HG03280 (cell line): ENCODE data around the gene ANKH.

Source experiments
- ATAC-seq: cut with Tn5 transposase; IDR thresholded peaks from one replicate; pipeline ENCODE4 v1.9.1; 2021; ENCODE audit warnings: mild to moderate bottlenecking, moderate library complexity; ENCODE audit not compliant: unreplicated experiment

The ANKH gene

DNA sequence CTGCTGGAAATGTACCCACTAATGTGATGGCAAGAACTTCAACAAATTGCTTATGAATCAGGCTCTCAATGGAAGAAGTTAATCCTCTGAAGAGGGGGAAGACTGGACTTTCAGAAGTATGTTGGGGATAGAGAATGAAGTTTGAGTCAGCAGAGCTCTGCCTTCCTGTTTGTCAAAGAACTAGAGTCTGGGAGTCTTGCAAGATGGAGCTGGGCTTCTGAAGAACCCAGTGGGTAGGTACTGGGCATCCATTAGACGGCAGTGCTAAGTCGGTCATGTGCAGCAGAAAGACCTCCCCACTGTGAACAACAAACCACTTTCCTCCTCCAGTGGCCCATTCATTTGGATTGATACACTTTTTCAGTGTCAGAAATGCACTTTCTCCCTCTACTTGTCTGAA, 172.4 kb downstream of the ANKH start:
- ATAC-seq = no peak

DNA sequence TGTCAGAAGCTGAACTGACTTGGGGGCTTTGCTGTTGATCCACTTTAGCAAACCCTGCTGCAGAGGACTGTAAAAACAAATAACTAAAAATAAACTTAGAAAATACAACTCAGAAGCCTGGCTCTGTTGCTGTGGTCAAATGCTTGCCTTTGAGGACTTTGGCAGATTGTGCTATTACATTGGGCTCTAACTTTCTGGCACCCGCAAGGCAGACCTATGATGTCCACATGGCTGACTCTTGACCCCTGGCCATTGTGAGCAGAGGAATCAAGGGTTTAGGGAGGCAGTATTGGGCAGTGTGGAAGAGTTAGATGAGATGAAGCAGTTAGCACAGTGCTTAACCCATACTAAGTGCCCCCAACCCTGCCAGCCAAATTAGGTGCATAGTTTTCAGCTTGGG, 173.1 kb downstream of the ANKH start:
- ATAC-seq = no peak

DNA sequence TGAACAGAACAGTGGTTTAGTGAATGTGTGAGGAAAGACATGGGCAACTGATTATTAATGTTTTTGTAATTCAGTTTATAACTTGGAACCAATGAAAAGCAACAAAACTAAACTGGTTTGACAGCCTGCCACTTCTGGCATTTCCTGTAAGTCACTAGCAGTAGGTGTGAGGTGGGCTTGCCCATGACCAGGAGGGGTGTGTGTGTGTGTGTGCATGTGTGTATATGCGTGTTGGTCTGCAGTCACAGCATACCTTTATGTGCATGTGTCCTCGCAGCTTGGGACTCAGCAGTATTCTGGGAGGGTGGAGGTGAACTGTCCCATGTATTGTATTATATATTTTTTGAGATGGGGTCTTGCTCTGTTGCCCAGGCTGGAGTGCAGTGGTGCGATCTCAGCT, 174.7 kb downstream of the ANKH start:
- ATAC-seq = no peak

DNA sequence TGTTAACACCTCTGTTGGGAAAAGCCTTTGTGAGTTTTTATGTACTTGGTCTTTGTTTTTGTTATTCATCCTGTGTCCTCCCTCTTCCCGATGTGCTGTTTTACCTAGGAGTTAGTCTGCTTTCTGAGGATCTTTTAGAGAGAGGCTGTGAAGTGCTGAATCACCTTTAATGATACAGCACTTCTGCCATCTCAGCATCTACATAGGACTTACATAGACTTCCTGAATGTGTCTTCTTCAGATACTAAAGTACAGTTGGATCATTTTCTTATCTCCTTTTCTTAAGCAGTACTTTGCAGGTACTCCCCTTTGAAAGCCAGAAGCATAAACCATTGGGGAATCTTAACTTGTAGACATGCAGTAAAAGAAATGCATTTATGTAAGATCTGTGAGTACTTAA, 175.5 kb downstream of the ANKH start:
- no peak for ATAC-seq

DNA sequence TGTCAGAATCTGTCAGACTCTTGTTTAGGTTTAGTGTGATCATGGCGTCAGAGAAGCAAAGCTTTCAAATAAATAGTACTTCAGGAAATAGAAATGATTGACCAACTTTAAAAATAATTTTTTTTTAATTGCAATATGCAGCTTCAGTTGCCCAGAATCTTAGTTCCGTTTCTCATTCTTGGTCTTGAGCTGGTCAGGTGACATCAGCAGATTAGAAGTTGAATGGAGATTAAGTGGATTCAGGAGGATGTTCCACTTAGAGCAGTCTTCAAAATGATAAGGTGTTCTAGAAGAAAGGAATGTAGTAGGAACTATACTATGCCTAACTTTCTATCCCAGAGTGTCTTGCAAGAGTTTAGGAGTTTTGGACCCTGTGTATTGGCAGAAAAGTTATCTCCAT, 176.4 kb downstream of the ANKH start:
- ATAC-seq = no peak

DNA sequence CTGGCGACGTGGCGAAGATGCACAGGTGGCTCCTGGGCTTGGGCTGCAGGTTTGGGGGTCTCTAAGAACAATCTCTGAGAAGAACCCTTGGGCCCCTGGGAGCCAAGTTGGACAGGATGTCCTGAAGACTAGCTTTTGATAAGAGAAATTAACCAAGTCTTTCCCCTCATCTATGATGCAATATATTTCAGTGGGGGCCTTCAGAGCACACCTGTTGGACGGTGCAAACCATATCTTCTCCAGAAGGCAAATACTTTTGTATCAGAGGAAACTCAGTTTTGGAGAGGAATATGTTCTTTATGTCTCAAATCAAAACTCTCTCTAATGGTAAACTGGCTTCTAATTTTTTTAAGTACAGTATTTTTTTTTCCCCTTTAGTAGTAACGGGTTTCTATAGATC, 178.5 kb downstream of the ANKH start:
- no peak for ATAC-seq

DNA sequence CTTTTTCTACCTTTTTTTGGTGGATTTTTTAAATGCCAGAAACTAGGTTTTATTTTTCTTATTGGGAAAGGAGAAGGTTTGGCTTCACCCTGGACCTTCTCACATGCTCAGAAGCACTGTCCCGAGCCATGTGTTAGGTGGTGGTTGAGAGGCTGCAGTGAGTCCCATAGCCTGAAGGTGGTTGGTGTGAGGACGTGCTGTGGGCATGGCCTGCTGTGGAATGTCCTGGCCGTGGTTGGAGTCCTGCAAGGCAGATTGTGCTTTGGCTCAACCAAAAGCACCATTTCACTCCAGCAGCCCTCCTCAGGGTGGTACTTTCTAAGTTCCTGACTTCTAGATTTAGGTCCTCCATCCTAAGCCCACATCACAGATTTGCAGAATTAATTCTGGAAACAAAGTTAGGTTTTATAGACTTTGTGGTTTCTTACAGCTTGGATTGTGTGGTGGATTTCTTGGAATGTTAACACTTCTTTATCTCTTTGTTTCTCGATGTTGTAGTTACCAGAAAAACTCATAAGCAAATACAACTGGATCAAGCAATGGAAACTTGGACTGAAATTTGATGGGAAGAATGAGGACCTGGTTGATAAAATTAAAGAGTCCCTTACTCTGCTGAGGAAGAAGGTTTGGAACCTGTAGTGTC, 184.4 kb downstream of the ANKH start:
- no peak for ATAC-seq

DNA sequence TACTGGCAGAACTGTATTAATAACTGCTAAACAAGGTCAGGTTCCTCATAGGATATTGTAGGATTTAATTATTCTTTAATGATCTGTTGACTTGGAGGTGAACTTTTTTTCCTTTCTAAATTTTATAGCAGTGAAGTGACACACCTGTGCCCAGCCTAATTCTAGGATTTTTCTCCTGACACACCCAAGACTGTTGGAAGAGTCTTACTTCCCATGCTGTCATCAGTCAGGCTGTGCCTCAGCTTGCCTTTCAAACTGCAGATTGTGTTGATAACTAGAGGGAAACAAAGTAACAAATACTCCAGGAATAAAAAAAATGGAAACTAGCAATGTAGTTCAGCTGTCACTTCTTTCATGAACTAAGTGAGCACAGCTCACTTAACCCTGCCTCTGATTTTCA, 185.1 kb downstream of the ANKH start:
- no peak for ATAC-seq

DNA sequence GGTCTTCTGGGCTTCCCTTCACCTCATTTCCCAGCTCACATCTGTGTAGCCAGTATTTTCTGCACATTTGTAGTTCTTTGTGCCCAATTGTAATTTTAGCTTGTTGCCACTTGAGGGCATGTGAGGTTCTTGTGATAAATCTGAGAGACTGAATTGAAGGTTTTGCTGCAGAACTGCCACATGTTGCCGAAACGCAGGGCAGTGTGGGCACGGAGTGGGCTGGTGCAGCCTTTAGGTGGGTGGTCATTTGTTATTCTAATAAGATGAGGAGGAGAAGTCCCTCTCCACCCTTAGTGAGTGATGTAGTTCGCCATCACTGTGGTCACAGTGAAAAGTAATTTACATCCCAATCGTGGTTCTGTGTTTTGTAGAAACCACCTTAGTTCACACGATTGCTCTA, 185.8 kb downstream of the ANKH start:
- ATAC-seq = peak; percentile 86

DNA sequence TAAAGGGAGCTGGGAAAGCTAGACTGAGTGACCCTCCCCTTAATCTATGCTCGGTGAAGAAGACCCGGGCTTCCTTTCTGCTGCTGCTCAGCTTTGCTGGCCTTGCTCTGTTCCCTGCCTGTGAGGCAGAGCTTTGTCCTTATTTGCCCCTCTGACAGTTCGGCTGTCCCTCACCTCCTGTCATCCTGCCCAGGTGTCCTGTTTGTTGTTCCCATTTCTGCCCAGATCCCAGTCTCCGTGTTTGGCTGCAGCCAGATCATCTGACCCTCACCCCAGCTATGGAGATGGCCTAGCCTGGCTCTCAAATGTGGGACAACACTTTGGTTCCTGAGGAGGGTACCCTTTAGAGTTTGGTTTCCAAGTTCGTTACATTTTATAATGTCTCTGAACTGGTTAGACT, 186.8 kb downstream of the ANKH start:
- ATAC-seq = no peak

DNA sequence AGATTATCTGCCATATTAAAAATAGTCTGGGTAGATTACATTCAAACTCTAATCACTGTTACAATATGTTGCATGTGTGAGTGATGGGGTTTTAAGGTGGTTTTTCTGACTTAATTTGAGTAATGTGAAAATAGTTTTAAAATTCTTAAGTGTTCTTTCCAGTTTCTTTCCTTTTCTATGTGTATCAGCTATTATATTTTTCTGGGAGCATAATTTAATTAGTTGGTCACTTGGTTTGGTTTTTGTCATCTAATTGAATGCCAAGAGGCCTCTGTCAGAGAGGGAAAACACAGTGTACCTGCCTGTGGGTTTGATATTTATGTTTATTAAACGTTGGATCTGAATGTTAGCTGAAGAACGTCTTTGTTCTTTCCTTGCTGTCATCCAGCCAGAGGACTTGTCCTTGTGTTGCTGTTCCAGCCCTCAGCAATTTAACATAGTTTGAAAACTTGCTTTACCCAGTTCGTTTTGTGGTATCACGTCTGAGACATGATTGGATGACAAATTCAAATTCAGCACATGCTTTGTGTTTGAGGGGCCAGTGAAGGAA, 187.6 kb downstream of the ANKH start:
- no peak for ATAC-seq

DNA sequence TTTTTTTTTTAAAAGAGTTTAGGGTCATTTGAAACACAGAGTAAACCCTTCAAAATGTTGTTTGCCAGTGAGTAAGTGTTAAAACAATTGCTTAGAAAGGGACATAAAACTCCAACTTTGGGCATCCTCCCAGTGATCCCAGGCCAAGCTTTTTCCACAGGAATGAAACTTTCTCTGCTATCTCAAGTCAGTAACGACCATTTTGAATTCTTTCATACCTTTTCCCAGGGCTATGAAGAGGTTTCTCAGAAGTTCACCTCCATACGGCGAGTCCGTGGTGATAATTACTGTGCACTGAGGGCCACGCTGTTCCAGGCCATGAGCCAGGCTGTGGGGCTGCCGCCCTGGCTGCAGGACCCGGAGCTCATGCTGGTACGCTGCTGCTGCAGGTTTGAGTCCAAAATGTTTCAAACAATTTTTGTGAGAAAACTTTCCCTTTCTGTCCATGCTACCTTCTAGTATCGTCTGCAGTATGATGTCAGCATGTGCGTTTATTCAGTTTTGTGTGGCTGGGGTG, 190.3 kb downstream of the ANKH start:
- ATAC-seq = no peak

DNA sequence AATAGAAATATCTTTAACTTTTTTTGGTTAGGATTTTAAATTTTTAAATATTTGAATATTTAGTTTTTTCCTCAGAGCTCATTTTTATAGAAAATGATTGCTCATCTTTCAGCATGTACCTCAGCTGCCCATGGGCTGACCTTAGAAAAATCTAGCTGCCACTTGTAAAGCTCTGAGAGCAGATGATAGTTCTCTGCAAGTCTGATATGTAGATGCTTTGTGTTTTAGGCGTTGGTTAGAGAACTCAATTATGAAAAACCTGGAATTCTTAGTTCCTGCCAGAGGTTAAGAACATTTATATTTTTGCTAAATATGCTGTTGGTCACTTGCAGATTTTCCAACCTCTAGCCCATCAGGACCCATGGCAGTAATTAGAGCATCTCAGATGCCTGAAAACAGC, 192.0 kb downstream of the ANKH start:
- no peak for ATAC-seq

DNA sequence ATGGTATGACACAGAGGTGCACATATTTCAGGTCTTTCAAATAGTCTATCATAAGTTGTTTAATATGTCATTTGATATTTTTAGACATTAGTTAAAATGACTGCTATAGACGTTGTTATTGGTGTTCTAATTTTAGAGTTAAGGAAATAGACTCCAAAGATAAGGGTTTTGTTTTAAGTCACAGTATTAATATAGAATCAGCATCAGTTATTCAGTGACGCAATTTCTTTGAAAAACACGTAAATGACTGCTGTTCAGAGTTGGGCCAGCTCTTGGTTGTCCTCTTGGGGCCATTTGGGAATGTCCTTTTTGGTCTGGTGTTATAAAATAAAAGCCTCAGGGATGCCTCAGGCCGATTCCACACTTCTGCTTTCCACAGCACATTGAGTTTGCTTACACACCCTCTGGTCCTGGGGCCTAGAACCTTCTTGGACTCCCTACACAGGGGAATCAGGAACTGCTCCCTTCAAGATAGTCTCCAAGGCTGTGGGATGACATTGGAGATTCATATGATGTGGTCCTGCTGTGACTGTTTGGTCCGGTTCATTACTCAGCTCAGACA, 192.7 kb downstream of the ANKH start:
- no peak for ATAC-seq

DNA sequence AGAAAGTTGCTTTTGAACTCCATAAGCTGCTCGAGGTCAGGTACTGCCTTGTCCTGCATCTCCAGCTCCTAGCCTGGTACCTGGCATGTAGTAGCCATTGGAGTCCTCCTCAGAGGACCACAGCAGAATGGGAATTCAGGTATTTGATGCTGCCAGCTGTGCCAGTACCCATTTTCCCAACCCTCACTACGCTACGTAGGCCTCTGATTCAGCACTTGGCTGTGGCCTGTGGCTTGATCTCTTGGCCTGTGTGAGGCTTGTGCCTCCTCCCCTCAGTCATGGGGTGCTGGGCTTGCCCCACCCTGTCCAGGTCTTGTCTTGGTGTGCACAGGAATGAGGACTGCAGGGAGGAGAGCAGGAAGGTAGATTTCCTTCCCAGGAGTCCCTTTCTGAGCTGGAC, 195.3 kb downstream of the ANKH start:
- ATAC-seq = peak; percentile 32

DNA sequence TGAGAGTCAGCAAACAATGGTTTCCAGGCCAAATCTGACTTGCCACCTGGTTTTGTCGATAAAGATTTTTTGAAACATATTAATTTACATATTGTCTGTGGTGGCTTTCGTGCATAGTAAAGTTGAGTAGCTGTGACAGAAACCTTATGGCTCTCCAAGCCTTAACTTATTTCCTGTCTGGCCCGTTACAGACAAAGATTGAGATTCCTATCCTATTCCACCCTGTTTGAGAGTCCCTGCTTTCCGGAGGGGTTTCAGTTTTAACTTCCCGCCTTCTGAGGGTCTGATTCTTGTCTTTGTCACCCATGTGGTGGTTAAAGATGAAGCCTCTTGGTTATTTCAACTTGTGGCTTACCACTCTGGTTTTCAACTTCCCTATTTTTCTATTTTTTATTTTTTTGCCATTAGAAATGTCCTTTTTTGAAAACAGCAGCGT, 195.7 kb downstream of the ANKH start:
- ATAC-seq = peak; percentile 46

DNA sequence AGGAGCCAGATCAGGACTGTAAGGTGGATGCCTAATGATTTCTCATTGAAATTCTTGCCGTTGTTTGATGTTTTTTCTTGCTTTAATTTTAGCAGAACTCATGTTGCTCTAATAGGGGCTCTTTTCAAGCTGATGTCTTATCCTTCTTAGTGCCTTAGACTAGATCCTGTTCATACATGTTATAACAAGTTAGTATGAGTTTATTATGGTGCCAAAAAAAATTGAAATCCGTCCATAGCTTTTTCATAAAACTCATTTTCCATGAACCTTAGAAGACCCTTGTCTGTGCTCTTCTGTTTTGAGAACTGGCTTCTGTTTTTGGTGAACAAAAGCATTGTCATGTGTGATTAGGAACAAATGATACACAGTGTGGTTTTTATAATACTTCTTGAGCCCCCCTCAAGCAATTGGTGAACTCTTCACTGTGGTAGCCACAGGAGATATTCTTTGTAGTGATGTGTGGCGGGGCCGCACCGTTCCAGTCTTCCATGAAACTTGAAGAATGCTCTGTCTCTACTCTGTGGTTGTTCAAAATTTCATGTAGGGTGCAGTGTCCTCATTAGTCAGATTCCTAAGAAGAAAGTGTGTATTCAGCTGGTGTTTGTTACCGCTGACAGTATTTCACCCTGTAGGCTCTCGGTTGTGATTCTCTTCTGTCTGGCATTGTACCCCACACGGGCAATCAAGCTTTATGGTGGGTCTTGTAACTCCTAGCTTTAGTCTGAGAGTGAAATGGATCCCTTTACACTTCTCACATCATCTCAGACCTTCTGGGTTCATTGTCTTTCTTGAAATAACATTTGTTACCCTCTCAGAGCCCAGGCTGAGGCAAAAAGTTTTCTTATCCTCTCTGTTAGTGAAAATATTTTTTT, 196.4 kb downstream of the ANKH start:
- ATAC-seq = no peak

DNA sequence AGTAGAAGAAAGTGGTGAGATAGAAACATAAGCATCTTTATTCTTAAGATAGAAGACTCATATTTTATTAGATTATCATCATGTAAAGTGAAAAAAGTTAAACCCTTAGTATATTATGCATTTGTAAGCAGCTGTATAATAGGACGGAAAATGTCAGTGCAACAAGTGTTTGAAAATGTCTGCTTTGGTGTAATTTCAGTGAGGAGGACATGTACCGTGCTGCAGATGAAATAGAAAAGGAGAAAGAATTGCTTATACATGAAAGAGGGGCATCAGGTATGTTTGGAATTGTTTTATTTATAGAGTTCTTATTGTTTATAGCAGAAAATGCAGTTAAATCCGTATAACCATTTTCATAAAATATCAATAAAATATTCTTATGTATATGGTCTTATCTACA, 198.1 kb downstream of the ANKH start:
- no peak for ATAC-seq

DNA sequence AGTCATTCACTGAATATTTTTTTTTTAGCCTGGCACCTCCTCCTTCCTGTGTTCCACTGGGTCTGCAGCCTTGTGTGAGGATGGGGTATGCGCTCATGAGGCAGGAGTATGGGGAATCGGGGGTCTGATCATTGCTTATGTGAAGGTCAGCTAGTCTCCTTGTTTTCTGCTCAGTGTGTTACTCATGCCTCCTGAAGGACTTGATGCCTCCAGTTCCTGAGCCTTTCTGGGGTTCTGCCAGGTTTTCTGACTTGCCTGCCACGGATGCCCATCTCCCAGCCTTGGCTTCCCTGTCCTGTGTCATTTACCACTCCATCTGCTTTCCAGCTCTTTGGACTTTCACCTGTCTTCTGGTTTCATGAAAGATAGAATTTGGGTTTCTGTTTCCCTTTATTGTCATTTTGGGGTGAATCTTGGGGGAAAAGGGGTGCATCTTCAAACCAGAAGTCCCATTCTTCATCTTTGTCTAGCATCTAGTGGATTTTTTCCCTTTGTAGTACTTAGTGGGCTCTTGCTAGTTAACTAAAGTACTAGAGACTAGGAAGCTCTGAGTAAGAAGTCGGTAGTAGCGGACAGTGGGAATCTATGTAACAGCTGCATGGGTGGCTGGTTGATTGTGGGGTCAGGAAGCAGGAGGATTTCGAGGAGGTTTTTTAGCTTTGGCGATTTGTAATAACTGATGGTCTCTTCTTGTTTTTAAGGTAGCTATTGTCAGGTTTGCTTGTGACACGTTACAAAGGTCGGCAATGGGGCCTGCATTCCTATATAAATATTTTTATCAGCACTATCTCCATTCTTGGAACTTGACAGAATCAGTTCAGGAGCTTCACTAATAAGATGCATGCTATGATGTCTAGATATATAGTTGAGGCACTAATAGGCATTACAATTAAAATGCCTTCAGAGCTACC, 198.8 kb downstream of the ANKH start:
- no peak for ATAC-seq

DNA sequence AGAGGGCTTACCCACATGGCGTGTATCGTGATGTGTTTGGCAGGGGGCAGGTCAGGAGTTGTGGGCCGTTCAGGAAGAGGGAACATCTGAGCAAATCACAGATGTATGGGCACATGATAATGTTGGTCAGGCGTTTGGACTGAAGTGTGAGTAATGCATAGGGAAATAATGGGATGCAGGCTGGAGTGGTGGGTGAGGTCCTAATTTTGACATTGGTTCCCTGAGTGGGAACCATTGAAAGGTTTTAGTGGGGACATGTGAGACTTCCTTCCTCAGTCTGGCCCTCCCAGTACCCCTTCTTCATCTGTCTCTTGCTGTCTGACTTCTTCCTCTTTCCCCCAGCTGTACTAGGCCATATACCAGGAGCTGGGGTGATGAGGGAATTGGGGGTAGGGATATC, 199.5 kb downstream of the ANKH start:
- ATAC-seq = no peak

DNA sequence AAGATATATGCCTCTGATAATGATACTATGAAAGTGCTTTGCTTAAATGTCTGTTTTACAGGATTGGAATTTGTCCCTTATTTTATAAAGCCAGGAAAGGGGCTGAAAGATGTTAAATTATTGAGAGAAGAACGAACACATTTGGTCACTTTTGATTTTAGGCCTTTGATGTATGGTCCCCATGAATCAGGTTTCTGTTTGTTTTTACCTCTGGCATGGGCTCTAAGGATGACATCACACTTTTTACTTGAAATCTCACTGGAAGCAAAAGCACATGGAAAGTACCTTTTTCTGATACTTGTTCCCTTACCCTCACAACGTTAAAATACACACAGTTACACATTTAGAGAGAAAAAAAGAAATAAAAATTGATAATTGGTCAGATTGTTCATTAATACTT, 200.2 kb downstream of the ANKH start:
- no peak for ATAC-seq
